Activated T-cell treated with anti-CD3 and anti-CD28 coated beads for 1 hour (primary cell): ENCODE results near the gene AGMAT.

Experiments
- DNase-seq: peaks from one replicate; pipeline ENCODE4 v3.0.0-alpha.2; 2020; ENCODE audit warnings: low read depth

AGMAT gene

DNA sequence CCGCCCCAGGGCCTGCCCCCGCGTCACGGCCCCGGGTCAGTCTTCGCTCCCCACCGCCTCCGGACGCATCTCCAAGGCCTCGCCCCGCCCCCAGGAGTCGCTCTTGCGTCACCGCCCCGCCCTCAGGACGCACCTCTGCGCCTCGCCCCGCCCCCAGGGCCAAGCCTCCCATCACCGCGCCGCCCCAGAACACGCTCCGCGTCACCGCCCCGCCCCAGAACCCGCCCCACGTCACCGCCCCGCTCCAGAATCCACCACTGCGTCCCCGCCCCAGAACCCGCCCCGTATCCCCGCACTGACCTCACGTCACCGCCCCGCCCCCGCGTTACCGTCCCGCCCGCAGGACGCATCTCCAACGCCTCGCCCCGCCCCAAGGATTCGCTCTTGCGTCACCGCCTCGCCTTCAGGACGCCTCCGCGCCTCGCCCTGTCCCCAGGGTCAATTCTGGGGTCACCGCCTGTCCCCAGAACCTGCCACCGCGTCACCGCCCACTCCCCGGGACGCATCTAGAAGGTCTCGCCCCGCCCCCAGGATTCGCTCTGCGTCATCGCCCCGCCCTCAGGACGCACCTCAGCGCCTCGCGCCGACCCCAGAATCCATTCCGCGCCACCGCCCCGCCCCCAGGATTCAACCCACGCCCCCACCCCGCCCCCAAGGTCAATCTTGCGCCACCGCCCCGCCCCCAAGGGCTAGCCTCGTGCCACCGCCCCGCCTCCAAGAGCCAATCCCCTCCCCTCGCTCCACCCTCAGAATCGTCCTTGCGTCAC, 60.4 kb downstream of the AGMAT start:
- peak; percentile 100 for DNase-seq

DNA sequence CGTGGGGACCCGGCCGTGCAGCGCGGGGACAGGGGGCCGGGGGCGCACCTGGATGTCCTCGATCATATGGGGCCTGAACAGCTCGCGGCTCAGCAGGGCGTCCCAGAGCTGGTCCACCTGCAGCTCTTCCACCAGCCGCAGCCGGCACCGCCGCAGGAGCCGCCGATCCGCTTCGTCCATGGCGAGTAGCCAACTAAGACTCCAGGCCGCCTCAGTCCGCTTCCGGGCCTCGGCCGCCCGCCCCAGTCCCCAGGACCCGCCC, 60.9 kb downstream of the AGMAT start, which contains the start of gene CASP9:
TSS of gene CASP9 (minus strand) at position 195 of the 262 bp plus-strand sequence. CDS start at position 180, 15 bp downstream.
- DNase-seq: no peak

GRCh38 chr1:15523104-15524020, 61.5 kb downstream of the AGMAT start:
- DNase-seq: no peak

DNA sequence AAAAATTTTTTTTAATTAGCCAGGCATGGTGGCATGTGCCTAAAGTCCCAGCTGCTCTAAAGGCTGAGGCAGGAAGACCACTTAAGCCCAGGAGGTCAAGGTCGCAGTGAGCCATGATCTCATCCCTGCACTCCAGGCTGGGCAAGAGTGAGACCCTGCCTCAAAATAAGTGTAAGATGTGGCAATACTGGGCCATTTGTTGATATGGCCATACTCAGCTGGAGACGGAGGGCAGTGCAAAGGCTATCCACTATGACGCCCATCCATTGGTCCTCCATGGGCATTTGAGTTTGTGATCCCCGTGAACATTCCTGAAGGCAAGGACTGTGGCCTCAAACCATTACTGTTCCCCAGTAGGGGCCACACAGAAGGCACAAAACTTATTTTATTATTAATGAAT, 62.3 kb downstream of the AGMAT start:
- DNase-seq: no peak
